LHCN-M2 (cell line): Measurements from ENCODE around the gene IGFBP2. TPM values are rescaled to one million over a fixed set of nuclear protein-coding genes. Genes with fewer than 3 reads are reported as not detected.

Source experiments
- DNase-seq: peaks from one replicate; pipeline ENCODE4 v3.0.0-alpha.2; 2012; ENCODE audit warnings: low read depth
- total RNA-seq: library from RNA; depleted of rRNA; stranded (reverse); fragments of >200 nt; gene quantifications from 2 replicates; pipeline ENCODE4 v1.2.3, GENCODE V29; 2014

Gene IGFBP2
- total RNA-seq, 1 experiment from 2014 or later = 0.23 TPM

- DNase-seq = no peak
Observed at GRCh38 chr2:216636551-216637450, 3.6 kb downstream of the IGFBP2 start.

- no peak for DNase-seq
Observed at GRCh38 chr2:216637472-216637871, 4.3 kb downstream of the IGFBP2 start.

- DNase-seq = no peak
Observed at GRCh38 chr2:216643986-216644659, 10.9 kb downstream of the IGFBP2 start.

- DNase-seq = no peak
Observed at GRCh38 chr2:216644842-216645635, 11.8 kb downstream of the IGFBP2 start.

- no peak for DNase-seq
Observed at GRCh38 chr2:216645636-216645950, 12.4 kb downstream of the IGFBP2 start.

- no peak for DNase-seq
Observed at GRCh38 chr2:216646116-216646515, 12.9 kb downstream of the IGFBP2 start.

- no peak for DNase-seq
Observed at GRCh38 chr2:216648105-216648504, 14.9 kb downstream of the IGFBP2 start.

- no peak for DNase-seq
Observed at GRCh38 chr2:216649574-216649973, 16.4 kb downstream of the IGFBP2 start.

- no peak for DNase-seq
Observed at GRCh38 chr2:216650626-216651257, 17.5 kb downstream of the IGFBP2 start.

- peak; percentile 27 for DNase-seq
Observed at GRCh38 chr2:216651351-216651881, 18.2 kb downstream of the IGFBP2 start.

- DNase-seq = no peak
Observed at GRCh38 chr2:216652566-216652965, 19.3 kb downstream of the IGFBP2 start.

- DNase-seq = no peak
Observed at GRCh38 chr2:216653093-216653799, 20.0 kb downstream of the IGFBP2 start.

GRCh38 chr2:216653931-216654365 lies 20.7 kb downstream of the IGFBP2 start:
- DNase-seq = no peak

- no peak for DNase-seq
Observed at GRCh38 chr2:216654528-216655052, 21.4 kb downstream of the IGFBP2 start.

- DNase-seq = no peak
Observed at GRCh38 chr2:216657086-216657855, 24.1 kb downstream of the IGFBP2 start.

GRCh38 chr2:216657980-216658379 lies 24.8 kb downstream of the IGFBP2 start:
- no peak for DNase-seq

- DNase-seq = no peak
Observed at GRCh38 chr2:216658757-216659156, 25.5 kb downstream of the IGFBP2 start.

- no peak for DNase-seq
Observed at GRCh38 chr2:216659276-216659675, 26.1 kb downstream of the IGFBP2 start.

- no peak for DNase-seq
Observed at GRCh38 chr2:216660496-216660895, 27.3 kb downstream of the IGFBP2 start.

GRCh38 chr2:216661051-216661450 lies 27.8 kb downstream of the IGFBP2 start:
- no peak for DNase-seq
